ENCODE data around the gene LEMD2. TPM values are rescaled to one million over a fixed set of nuclear protein-coding genes. Genes with fewer than 3 reads are reported as not detected.

LEMD2 gene
- total RNA-seq, 1 experiment from 2014 or later, result 62.9 TPM

GRCh38 chr6:33756211-33756954 lies 32.5 kb downstream of the LEMD2 start:
- Mint-ChIP-seq H3K4me1 (peaks cover 7% of the 10 kb centered on the region; the same call in 1 of the 2 replicates), H3K27ac (no peak overlapping the region), H3K9me3 (no peaks in the 10 kb centered on the region), H3K4me3 (no peak overlapping the region), H3K27me3 (ENCODE audit: low read depth) (no peaks in the 10 kb centered on the region; the same call in 1 of the 2 replicates), H3K36me3 (no peaks in the 10 kb centered on the region)
- DNase-seq (ENCODE audit: low spot score) (no peak), ATAC-seq (no peak)
- ChIA-PET POLR2A (no interaction called here), CTCF (interaction anchor here (7.1 kb wide), 1 partner anchor 14 kb away, joined by 41 read pairs; no protein-coding TSS in a partner anchor)
- TF ChIP-seq HMGXB4 (CRISPR knock-in tag; IDR thresholded peaks at IDR 0.05), result no peak
- TF ChIP-seq SMAD3 (CRISPR knock-in tag; IDR thresholded peaks at IDR 0.05; ENCODE audit: borderline replicate concordance), result no peak
- TF ChIP-seq ATF6 (CRISPR knock-in tag; IDR thresholded peaks at IDR 0.05), result no peak
- TF ChIP-seq USF1 (CRISPR knock-in tag; IDR thresholded peaks at IDR 0.05), result no peak
- TF ChIP-seq ATF3 (CRISPR knock-in tag; conservative IDR thresholded peaks at IDR 0.05), result no peak
- no peak for TF ChIP-seq NR3C1 (CRISPR knock-in tag; conservative IDR thresholded peaks at IDR 0.05; ENCODE audit: low read depth)
- no peak for TF ChIP-seq ZNF317 (CRISPR knock-in tag; IDR thresholded peaks at IDR 0.05; ENCODE audit: borderline replicate concordance, low read depth)
- no peak for TF ChIP-seq TEAD1 (CRISPR knock-in tag; IDR thresholded peaks at IDR 0.05)
- TF ChIP-seq ETV6 (CRISPR knock-in tag; IDR thresholded peaks at IDR 0.05), result no peak

- no peaks in the 10 kb centered on the region for H3K36me3 Mint-ChIP-seq
- no peaks in the 10 kb centered on the region for H3K9me3 Mint-ChIP-seq
- peaks cover 7% of the 10 kb centered on the region; the same call in 1 of the 2 replicates for H3K4me1 Mint-ChIP-seq
- DNase-seq (ENCODE audit: low spot score), result no peak
- CTCF ChIA-PET, result interaction anchor here (1.1 to 2.9 kb wide), 3 partner anchors 9 to 16 kb away, joined by 3 to 7 read pairs (median 4); no protein-coding TSS in a partner anchor
- no peak for ATAC-seq
- H3K27me3 Mint-ChIP-seq (ENCODE audit: low read depth), result no peaks in the 10 kb centered on the region; the same call in 1 of the 2 replicates
- POLR2A ChIA-PET, result no interaction called here
- no peak overlapping the region for H3K27ac Mint-ChIP-seq
- H3K4me3 Mint-ChIP-seq, result no peak overlapping the region
- TF ChIP-seq ESRRA (CRISPR knock-in tag; IDR thresholded peaks at IDR 0.05; ENCODE audit: borderline replicate concordance) (no peak), ZNF232 (CRISPR knock-in tag; IDR thresholded peaks at IDR 0.05) (no peak), E2F4 (CRISPR knock-in tag; IDR thresholded peaks at IDR 0.05; ENCODE audit: borderline replicate concordance, low read depth) (no peak), CDX4 (CRISPR knock-in tag; IDR thresholded peaks at IDR 0.05; ENCODE audit: borderline replicate concordance) (no peak), ATF1 (CRISPR knock-in tag; IDR thresholded peaks at IDR 0.05) (no peak), EMX1 (CRISPR knock-in tag; IDR thresholded peaks at IDR 0.05) (no peak), ERG (CRISPR knock-in tag; IDR thresholded peaks at IDR 0.05) (no peak), NFE2L1 (CRISPR knock-in tag; IDR thresholded peaks at IDR 0.05) (no peak), ZNF138 (CRISPR knock-in tag; conservative IDR thresholded peaks at IDR 0.05) (no peak), IRF1 (CRISPR knock-in tag; IDR thresholded peaks at IDR 0.05) (no peak), HMGXB4 (CRISPR knock-in tag; IDR thresholded peaks at IDR 0.05) (no peak), ZNF219 (CRISPR knock-in tag; IDR thresholded peaks at IDR 0.05; ENCODE audit: borderline replicate concordance) (no peak), ZNF317 (CRISPR knock-in tag; IDR thresholded peaks at IDR 0.05; ENCODE audit: borderline replicate concordance, low read depth) (no peak), ZBTB21 (CRISPR knock-in tag; IDR thresholded peaks at IDR 0.05; ENCODE audit: borderline replicate concordance) (no peak), ETV6 (CRISPR knock-in tag; IDR thresholded peaks at IDR 0.05) (no peak)
These were observed 33.7 kb downstream of the LEMD2 start for GRCh38 chr6:33755070-33755869.

Measured in WTC11 (cell line).